ENCODE results near the gene TCP10L. TPM values are rescaled to one million over a fixed set of nuclear protein-coding genes. Genes with fewer than 3 reads are reported as not detected.
A peak's percentile ranks its signal among the peaks of the same experiment; 100 is the strongest.

The TCP10L gene
- total RNA-seq, 1 donor from 2014 or later, result 0.34 TPM

- Histone ChIP-seq H3K79me2 (ENCODE audit: insufficient read depth, low read length) (no peaks in the 10 kb centered on the region), H2AFZ (ENCODE audit: low read depth, low read length) (no peak overlapping the region), H3K9me3 (ENCODE audit: insufficient read depth, low read depth, low read length) (no peaks in the 10 kb centered on the region), H3K4me1 (ENCODE audit: insufficient read depth, low read length) (peaks cover 11% of the 10 kb centered on the region), H3K9ac (ENCODE audit: low read length) (no peak overlapping the region), H3K4me3 (ENCODE audit: insufficient read depth, low read depth, low read length) (no peak overlapping the region), H4K20me1 (ENCODE audit: insufficient read depth, low read length) (no peaks in the 10 kb centered on the region), H3K36me3 (ENCODE audit: insufficient read depth, low read length) (peaks cover 9% of the 10 kb centered on the region), H3K27me3 (ENCODE audit: insufficient read depth, low read length) (no peaks in the 10 kb centered on the region), H3K27ac (ENCODE audit: low read depth, low read length) (no peak overlapping the region), H3K4me2 (ENCODE audit: low read length) (no peak overlapping the region)
- Mint-ChIP-seq H3K36me3 (ENCODE audit: low read depth, unreplicated experiment) (peaks cover 1% of the 10 kb centered on the region), H3K27ac (ENCODE audit: unreplicated experiment) (no peak overlapping the region), H3K9me3 (ENCODE audit: unreplicated experiment) (no peaks in the 10 kb centered on the region), H3K4me3 (ENCODE audit: unreplicated experiment) (no peak overlapping the region), H3K4me1 (ENCODE audit: low read depth, unreplicated experiment) (peaks cover 5% of the 10 kb centered on the region), H3K27me3 (ENCODE audit: low read depth, unreplicated experiment) (peaks cover 2% of the 10 kb centered on the region)
- DNase-seq (ENCODE audit: low read depth) (no peak), FAIRE-seq (no peak)
- no peak for TF ChIP-seq EZH2 (IDR thresholded peaks at IDR 0.05; ENCODE audit: insufficient read depth, low read length)
- TF ChIP-seq CTCF (IDR thresholded peaks at IDR 0.05; ENCODE audit: insufficient read depth, low read depth, low read length), result no peak
Measured at GRCh38 chr21:32599091-32599490, 13.8 kb upstream of the TCP10L start.

GRCh38 chr21:32597205-32597604 is 11.9 kb upstream of the TCP10L start:
- no peaks in the 10 kb centered on the region for H3K9me3 ChIP-seq (ENCODE audit: insufficient read depth, low read depth, low read length)
- H3K27me3 Mint-ChIP-seq (ENCODE audit: low read depth, unreplicated experiment), result peaks cover 7% of the 10 kb centered on the region

More at GRCh38 chr21:32597205-32597604, 11.9 kb upstream of the TCP10L start:
- H3K9me3 Mint-ChIP-seq (ENCODE audit: unreplicated experiment), result no peaks in the 10 kb centered on the region
- FAIRE-seq (peak; percentile 72), DNase-seq (ENCODE audit: low read depth) (peak; percentile 94)
- H3K36me3 Mint-ChIP-seq (ENCODE audit: low read depth, unreplicated experiment), result no peaks in the 10 kb centered on the region
- TF ChIP-seq CTCF (IDR thresholded peaks at IDR 0.05; ENCODE audit: insufficient read depth, low read depth, low read length), result no peak
- no peak for TF ChIP-seq EZH2 (IDR thresholded peaks at IDR 0.05; ENCODE audit: insufficient read depth, low read length)
- peak overlapping the region; percentile 28 for H3K27ac Mint-ChIP-seq (ENCODE audit: unreplicated experiment)
- Histone ChIP-seq H3K4me1 (ENCODE audit: insufficient read depth, low read length) (peaks cover 11% of the 10 kb centered on the region), H3K79me2 (ENCODE audit: insufficient read depth, low read length) (no peaks in the 10 kb centered on the region), H3K27me3 (ENCODE audit: insufficient read depth, low read length) (no peaks in the 10 kb centered on the region), H3K4me3 (ENCODE audit: insufficient read depth, low read depth, low read length) (no peak overlapping the region), H4K20me1 (ENCODE audit: insufficient read depth, low read length) (no peaks in the 10 kb centered on the region), H3K9ac (ENCODE audit: low read length) (no peak overlapping the region), H3K27ac (ENCODE audit: low read depth, low read length) (peak overlapping the region; percentile 60), H2AFZ (ENCODE audit: low read depth, low read length) (no peak overlapping the region), H3K4me2 (ENCODE audit: low read length) (peak overlapping the region; percentile 35), H3K36me3 (ENCODE audit: insufficient read depth, low read length) (no peaks in the 10 kb centered on the region)
- peaks cover 5% of the 10 kb centered on the region for H3K4me1 Mint-ChIP-seq (ENCODE audit: low read depth, unreplicated experiment)
- H3K4me3 Mint-ChIP-seq (ENCODE audit: unreplicated experiment), result no peak overlapping the region
